Activated naive CD4-positive, alpha-beta T cell treated with anti-CD3 and anti-CD28 coated beads for 36 hours (primary cell): Measurements from ENCODE around the gene KNCN. TPM values are rescaled to one million over a fixed set of nuclear protein-coding genes. Genes with fewer than 3 reads are reported as not detected.

ENCODE experiments used
- CTCF ChIA-PET: fragments of 350-600 bp; sonication (Branson Sonifier 250); formaldehyde crosslinking; loops from one replicate; lab custom pipeline; 2021; ENCODE audit warnings: antibody characterized with exemption; lab: Charles Lee
- DNase-seq: peaks from one replicate; pipeline ENCODE4 v3.0.0-alpha.2; 2020
- H3K27ac Mint-ChIP-seq: one replicate; pipeline ENCODE4 v1.8.0; 2021; ENCODE audit warnings: mild to moderate bottlenecking, mixed read lengths
- H3K27me3 Mint-ChIP-seq: one replicate; pipeline ENCODE4 v1.8.0; 2021; ENCODE audit warnings: low read depth, mixed read lengths
- H3K36me3 Mint-ChIP-seq: one replicate; pipeline ENCODE4 v1.8.0; 2021; ENCODE audit warnings: low read depth, mixed read lengths
- H3K4me1 Mint-ChIP-seq: one replicate; pipeline ENCODE4 v1.8.0; 2021; ENCODE audit warnings: low read depth, mixed read lengths
- H3K4me3 Mint-ChIP-seq: one replicate; pipeline ENCODE4 v1.8.0; 2021; ENCODE audit warnings: mild to moderate bottlenecking, moderate library complexity, mixed read lengths
- H3K9me3 Mint-ChIP-seq: one replicate; pipeline ENCODE4 v1.8.0; 2021; ENCODE audit warnings: mixed read lengths
- intact Hi-C: fragments of 100-400 bp; cut with micrococcal nuclease; formaldehyde crosslinking; loops from one replicate; pipeline ENCODE4 v1.15.1; 2023
- total RNA-seq, 2 experiments: library from RNA; stranded (reverse); gene quantifications; one replicate each; pipeline ENCODE4 v1.2.3, GENCODE V29; 2021

The KNCN gene
- not detected for total RNA-seq

DNA sequence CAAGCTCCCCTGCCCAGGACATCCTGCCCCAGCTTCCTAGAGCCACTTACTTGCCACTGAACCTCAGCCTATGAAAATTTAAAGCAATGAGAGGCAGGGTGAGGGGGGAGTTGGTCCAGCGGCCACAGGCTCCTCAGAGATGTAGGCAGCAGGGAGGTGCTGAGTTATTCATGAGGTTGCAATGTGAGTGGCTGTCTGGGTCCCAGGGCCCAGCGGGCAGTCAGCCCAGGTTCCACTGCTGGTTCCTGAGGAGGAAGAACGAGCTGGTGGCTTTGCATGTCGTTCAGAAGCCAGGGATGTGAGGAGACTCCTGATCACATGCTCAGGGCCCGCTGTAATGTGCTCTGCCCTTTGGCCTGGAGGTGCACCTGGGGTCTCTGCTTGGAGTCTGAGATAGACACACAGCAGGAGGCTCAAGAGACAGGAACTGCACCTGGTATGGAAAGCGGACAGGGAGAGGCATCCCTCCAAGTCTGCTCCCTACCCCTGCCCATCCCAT is at the start of gene KNCN:
TSS of gene KNCN (minus strand) at position 51 of the 499 bp plus-strand sequence. CDS start 432 bp downstream, outside the sequence.
- no peak within 1 kb of the TSS for H3K27ac Mint-ChIP-seq
- peaks cover 5% of the 10 kb centered on the region for H3K27me3 Mint-ChIP-seq
- no peak within 1 kb of the TSS for H3K4me3 Mint-ChIP-seq
- H3K36me3 Mint-ChIP-seq = no peaks in the 10 kb centered on the region
- H3K4me1 Mint-ChIP-seq = no peaks in the 10 kb centered on the region
- DNase-seq = no peak
- CTCF ChIA-PET = no interaction called here
- intact Hi-C loops = no loop called here
- no peaks in the 10 kb centered on the region for H3K9me3 Mint-ChIP-seq

DNA sequence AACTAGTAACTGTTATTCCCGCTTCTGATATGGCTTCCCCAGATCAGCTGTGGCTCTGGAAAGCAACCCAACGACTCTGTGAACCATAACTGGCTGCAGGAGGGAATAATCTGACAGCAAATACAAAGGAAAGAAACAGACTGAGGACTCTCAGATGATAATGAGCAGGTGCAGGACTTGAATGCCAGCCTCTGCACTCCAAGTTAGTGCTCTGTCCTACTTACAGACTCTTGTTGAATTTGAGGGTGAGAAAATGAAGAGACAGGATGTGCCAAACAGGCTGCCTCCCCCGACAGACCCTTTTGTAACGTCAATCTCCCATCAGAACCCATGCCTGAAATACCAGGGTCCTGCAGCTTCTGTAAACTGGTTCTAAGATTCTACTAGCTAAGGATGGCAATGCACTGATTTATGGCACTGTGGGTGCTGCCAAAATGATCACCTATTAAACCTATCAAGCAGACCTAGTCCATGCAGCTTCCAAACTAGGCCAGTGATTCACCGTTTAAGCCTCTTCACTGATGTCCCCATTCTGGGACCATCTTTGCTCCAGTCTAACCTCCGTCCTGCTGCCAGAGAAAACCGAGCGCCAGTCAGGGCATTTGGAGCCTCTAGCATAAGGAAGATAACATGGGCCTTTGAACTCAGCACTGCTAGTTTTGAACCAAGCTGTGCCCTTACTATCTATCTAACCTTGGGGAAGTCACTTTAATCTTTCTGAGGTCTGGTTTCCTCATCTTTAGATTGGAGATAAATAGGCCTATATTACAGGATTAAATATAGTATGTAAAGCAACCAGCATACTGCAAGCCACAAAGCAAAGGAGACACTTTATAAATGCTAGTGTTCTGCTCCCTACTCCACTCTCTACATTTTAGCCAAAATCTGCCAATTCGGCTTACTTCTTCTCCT is 47.9 kb upstream of the KNCN start:
- DNase-seq = no peak
- Mint-ChIP-seq H3K4me3 (no peak overlapping the region), H3K36me3 (peaks cover 2% of the 10 kb centered on the region), H3K27me3 (no peaks in the 10 kb centered on the region), H3K9me3 (no peaks in the 10 kb centered on the region), H3K27ac (no peak overlapping the region), H3K4me1 (peaks cover 56% of the 10 kb centered on the region)
- intact Hi-C loops = no loop called here
- CTCF ChIA-PET = no interaction called here

GRCh38 chr1:46596846-46597245 is 45.4 kb upstream of the KNCN start:
- no peak overlapping the region for H3K27ac Mint-ChIP-seq
- CTCF ChIA-PET = interaction anchor here (1.4 kb wide), 1 partner anchor 70 kb away, joined by 4 read pairs; no protein-coding TSS in a partner anchor
- H3K4me3 Mint-ChIP-seq = no peak overlapping the region
- H3K9me3 Mint-ChIP-seq = no peaks in the 10 kb centered on the region
- intact Hi-C loops = no loop called here
- H3K4me1 Mint-ChIP-seq = peaks cover 42% of the 10 kb centered on the region
- peaks cover 10% of the 10 kb centered on the region for H3K36me3 Mint-ChIP-seq
- DNase-seq = no peak
- H3K27me3 Mint-ChIP-seq = no peaks in the 10 kb centered on the region

GRCh38 chr1:46596036-46596435 is 44.6 kb upstream of the KNCN start:
- intact Hi-C loops = no loop called here
- CTCF ChIA-PET = interaction anchor here (0.7 to 1.4 kb wide), 3 partner anchors 69 to 130 kb away, joined by 3 to 4 read pairs (median 3); no protein-coding TSS in a partner anchor
- Mint-ChIP-seq H3K27me3 (no peaks in the 10 kb centered on the region), H3K27ac (no peak overlapping the region), H3K9me3 (no peaks in the 10 kb centered on the region), H3K4me3 (no peak overlapping the region), H3K36me3 (peaks cover 14% of the 10 kb centered on the region), H3K4me1 (peaks cover 34% of the 10 kb centered on the region)
- no peak for DNase-seq

DNA sequence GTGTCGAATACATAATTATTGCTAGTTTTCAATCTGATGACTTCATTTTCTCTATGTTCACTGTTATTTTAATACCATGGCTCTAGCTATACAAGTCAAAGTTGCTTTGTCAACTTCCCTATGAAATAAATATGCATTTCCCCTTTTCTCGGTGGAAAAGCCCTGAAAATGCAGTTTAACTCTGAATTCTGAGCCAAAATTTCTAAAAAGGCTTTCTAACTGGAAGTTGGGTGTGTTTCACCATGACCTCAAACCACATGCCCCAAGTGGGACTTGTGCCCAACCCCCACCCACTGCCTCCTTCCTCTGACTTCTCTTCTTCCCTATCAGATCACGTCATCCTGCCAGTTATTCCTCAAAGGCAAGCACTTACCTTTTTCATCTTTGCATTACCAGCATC is 43.7 kb upstream of the KNCN start:
- no peak overlapping the region for H3K27ac Mint-ChIP-seq
- no peak overlapping the region for H3K4me3 Mint-ChIP-seq
- peaks cover 29% of the 10 kb centered on the region for H3K4me1 Mint-ChIP-seq

GRCh38 chr1:46594063-46594462 is 42.6 kb upstream of the KNCN start:
- Mint-ChIP-seq H3K27me3 (no peaks in the 10 kb centered on the region), H3K4me3 (no peak overlapping the region), H3K27ac (no peak overlapping the region), H3K4me1 (peaks cover 20% of the 10 kb centered on the region), H3K9me3 (no peaks in the 10 kb centered on the region), H3K36me3 (peaks cover 32% of the 10 kb centered on the region)
- CTCF ChIA-PET = no interaction called here
- no peak for DNase-seq
- intact Hi-C loops = no loop called here

More for the DNA sequence above, 43.7 kb upstream of the KNCN start:
- Mint-ChIP-seq H3K36me3 (peaks cover 21% of the 10 kb centered on the region), H3K9me3 (no peaks in the 10 kb centered on the region), H3K27me3 (no peaks in the 10 kb centered on the region)
- intact Hi-C loops = no loop called here
- DNase-seq = peak; percentile 39
- CTCF ChIA-PET = no interaction called here

DNA sequence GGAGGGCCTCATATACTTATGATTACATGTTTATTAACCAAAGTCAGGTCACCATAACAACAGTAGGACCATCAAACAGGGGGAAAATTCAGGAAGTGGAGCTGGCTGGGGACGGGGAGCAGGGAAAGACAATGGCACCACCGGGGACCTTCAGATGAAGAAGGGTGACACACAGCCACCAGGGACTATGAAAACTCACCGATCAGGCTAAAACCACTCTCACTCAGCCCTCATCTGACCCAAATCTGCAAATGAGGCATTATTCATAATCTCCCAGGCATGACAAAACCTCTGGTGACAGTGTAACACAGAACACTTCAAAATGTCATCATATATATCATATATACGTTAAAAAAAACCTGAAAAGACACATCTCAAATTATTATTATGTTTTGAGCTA is 41.4 kb upstream of the KNCN start:
- peaks cover 34% of the 10 kb centered on the region for H3K36me3 Mint-ChIP-seq
- no peak overlapping the region for H3K27ac Mint-ChIP-seq
- no peaks in the 10 kb centered on the region for H3K9me3 Mint-ChIP-seq
- H3K4me1 Mint-ChIP-seq = peaks cover 15% of the 10 kb centered on the region
- no peak for DNase-seq
- H3K27me3 Mint-ChIP-seq = no peaks in the 10 kb centered on the region
- intact Hi-C loops = no loop called here
- no peak overlapping the region for H3K4me3 Mint-ChIP-seq
- CTCF ChIA-PET = no interaction called here

DNA sequence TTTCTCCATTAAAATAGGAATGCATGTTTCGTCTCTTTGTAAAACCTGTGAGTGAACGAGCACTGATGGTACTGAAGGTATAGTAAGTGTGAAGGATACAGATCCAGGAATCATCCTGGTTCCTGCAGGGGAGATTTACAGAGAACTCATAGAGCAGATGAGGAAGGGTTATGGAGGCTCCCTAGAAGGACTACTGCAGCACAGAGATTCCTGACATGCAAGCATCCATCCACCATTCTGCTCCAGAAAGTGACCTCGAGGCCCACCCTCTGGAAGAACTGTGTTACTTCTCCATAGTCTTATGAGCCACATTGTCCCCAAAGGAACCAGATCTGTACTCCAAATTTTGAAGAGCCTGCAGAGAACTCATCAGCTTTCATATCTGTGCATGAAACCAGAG is 38.1 kb upstream of the KNCN start:
- H3K27me3 Mint-ChIP-seq = no peaks in the 10 kb centered on the region
- CTCF ChIA-PET = no interaction called here
- H3K4me1 Mint-ChIP-seq = no peaks in the 10 kb centered on the region
- H3K27ac Mint-ChIP-seq = peak overlapping the region; percentile 55
- intact Hi-C loops = no loop called here
- DNase-seq = no peak
- no peaks in the 10 kb centered on the region for H3K9me3 Mint-ChIP-seq
- H3K4me3 Mint-ChIP-seq = no peak overlapping the region
- H3K36me3 Mint-ChIP-seq = peaks cover 45% of the 10 kb centered on the region

DNA sequence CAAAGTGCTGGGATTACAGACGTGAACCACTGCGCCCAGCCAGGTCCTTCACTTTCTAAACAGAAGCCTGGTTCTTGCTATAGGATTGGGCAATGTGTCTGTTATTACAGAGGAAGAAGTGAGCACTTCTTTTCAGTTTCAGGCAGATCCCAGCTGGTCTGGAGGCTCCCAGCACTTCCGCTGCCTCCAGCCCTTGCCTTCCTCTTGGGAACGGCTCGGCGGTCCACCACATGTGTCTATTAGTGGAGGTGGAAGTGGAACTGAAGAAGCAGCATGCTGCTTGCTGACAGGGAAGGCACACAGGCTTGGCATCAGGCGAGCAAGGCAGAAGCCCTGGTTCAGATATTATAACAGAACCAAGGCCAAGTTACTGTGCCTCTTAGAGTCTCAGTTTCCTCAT is 35.6 kb upstream of the KNCN start:
- Mint-ChIP-seq H3K4me3 (no peak overlapping the region), H3K27ac (no peak overlapping the region), H3K4me1 (peaks cover 1% of the 10 kb centered on the region), H3K27me3 (no peaks in the 10 kb centered on the region), H3K36me3 (peaks cover 42% of the 10 kb centered on the region), H3K9me3 (no peaks in the 10 kb centered on the region)
- CTCF ChIA-PET = no interaction called here
- DNase-seq = no peak
- intact Hi-C loops = no loop called here

GRCh38 chr1:46585312-46585938 is 34.0 kb upstream of the KNCN start:
- intact Hi-C loops = no loop called here
- no peaks in the 10 kb centered on the region for H3K27me3 Mint-ChIP-seq
- no peak for DNase-seq
- peaks cover 37% of the 10 kb centered on the region for H3K36me3 Mint-ChIP-seq
- no peak overlapping the region for H3K27ac Mint-ChIP-seq
- H3K9me3 Mint-ChIP-seq = no peaks in the 10 kb centered on the region
- no peak overlapping the region for H3K4me3 Mint-ChIP-seq
- peaks cover 8% of the 10 kb centered on the region for H3K4me1 Mint-ChIP-seq
- CTCF ChIA-PET = no interaction called here

GRCh38 chr1:46583494-46583893 is 32.0 kb upstream of the KNCN start:
- Mint-ChIP-seq H3K4me3 (no peak overlapping the region), H3K4me1 (peaks cover 8% of the 10 kb centered on the region), H3K9me3 (no peaks in the 10 kb centered on the region), H3K36me3 (peaks cover 21% of the 10 kb centered on the region), H3K27me3 (no peaks in the 10 kb centered on the region), H3K27ac (no peak overlapping the region)
- CTCF ChIA-PET = interaction anchor here (1.0 kb wide), 1 partner anchor 12 kb away, joined by 4 read pairs; no protein-coding TSS in a partner anchor
- no peak for DNase-seq
- intact Hi-C loops = no loop called here

DNA sequence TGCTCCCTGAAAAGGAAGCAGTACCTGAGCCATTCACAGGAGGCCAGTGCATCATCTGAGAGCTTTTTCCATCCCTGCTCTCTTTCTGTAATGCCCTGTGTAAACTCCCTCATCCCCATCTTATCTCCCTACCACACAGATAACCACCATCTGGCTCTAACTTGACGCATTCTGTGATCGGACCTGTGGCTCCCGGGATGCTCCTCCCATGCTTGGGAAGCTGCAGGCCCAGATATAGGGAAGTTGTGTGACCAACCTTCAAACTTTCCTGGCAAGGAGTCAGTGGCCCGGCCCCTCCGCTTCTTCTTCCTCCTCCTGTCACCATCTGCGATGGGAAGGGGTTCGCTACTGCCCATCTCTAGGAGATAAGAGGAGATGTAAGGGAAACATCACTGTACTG is 31.5 kb upstream of the KNCN start:
- Mint-ChIP-seq H3K36me3 (peaks cover 24% of the 10 kb centered on the region), H3K4me1 (peaks cover 8% of the 10 kb centered on the region), H3K4me3 (no peak overlapping the region), H3K9me3 (no peaks in the 10 kb centered on the region), H3K27me3 (no peaks in the 10 kb centered on the region), H3K27ac (no peak overlapping the region)
- CTCF ChIA-PET = interaction anchor here (1.0 kb wide), 1 partner anchor 12 kb away, joined by 4 read pairs; no protein-coding TSS in a partner anchor
- intact Hi-C loops = no loop called here
- no peak for DNase-seq
